Naive thymus-derived CD8-positive, alpha-beta T cell (primary cell): ENCODE measurements around the gene VPS50. TPM values are rescaled to one million over a fixed set of nuclear protein-coding genes. Genes with fewer than 3 reads are reported as not detected.

Source experiments
- ATAC-seq, 2 donors: fragments of 150-1000 bp; cut with Tn5 transposase in 1 of 2; sonication (Bioruptor Pico), chemical (Tn5 transposase) in 1 of 2; 1 replicate in 1 of 2; 2 replicates in 1 of 2; pipeline ENCODE4 v1.10.0; 2021; ENCODE audit warnings: mild to moderate bottlenecking in 2 of 2, moderate library complexity in 2 of 2
- POLR2A ChIA-PET: fragments of 350-600 bp; sonication (Branson Sonifier 250); formaldehyde crosslinking; loops from one replicate; lab custom pipeline; 2021; ENCODE audit warnings: antibody characterized with exemption; lab: Charles Lee
- DNase-seq, 10 donors: peaks; one replicate each; pipeline versions ENCODE4 v3.0.0 to v3.0.0-alpha.2; 2020 to 2022
- H3K27ac Mint-ChIP-seq, 10 donors: one replicate each; pipeline ENCODE4 v1.8.0; 2020 to 2022; ENCODE audit warnings: mild to moderate bottlenecking in 10 of 10, mixed read lengths in 10 of 10, moderate library complexity in 4 of 10, inconsistent platforms in 1 of 10
- H3K27me3 Mint-ChIP-seq, 5 donors: one replicate each; pipeline ENCODE4 v1.8.0; 2021 to 2022; ENCODE audit warnings: mixed read lengths in 5 of 5
- H3K36me3 Mint-ChIP-seq, 3 donors: one replicate each; pipeline ENCODE4 v1.8.0; 2020 to 2022; ENCODE audit warnings: mixed read lengths in 3 of 3, mild to moderate bottlenecking in 2 of 3, inconsistent platforms in 1 of 3
- H3K4me1 Mint-ChIP-seq, 4 donors: one replicate each; pipeline ENCODE4 v1.8.0; 2021 to 2022; ENCODE audit warnings: mixed read lengths in 4 of 4
- H3K4me3 Mint-ChIP-seq, 10 donors: one replicate each; pipeline ENCODE4 v1.8.0; 2020 to 2022; ENCODE audit warnings: mild to moderate bottlenecking in 10 of 10, mixed read lengths in 10 of 10, moderate library complexity in 6 of 10, inconsistent platforms in 1 of 10
- H3K9me3 Mint-ChIP-seq, 9 donors: one replicate each; pipeline ENCODE4 v1.8.0; 2020 to 2022; ENCODE audit warnings: mixed read lengths in 9 of 9, mild to moderate bottlenecking in 3 of 9, inconsistent platforms in 1 of 9, moderate library complexity in 1 of 9
- polyA plus RNA-seq, 3 donors: library from polyadenylated mRNA; unstranded; fragments of 300-500 nt; fragmentation: Illumina TruSeq; gene quantifications; one replicate each; pipeline ENCODE4 v1.2.3, GENCODE V29; 2021
- total RNA-seq, 8 experiments: library from RNA in 2 of 8; stranded (reverse) in 2 of 8; gene quantifications; one replicate each; pipeline ENCODE4 v1.2.3 and lab custom pipeline; 2021 to 2026

Gene VPS50
- total and polyA plus RNA-seq, 5 experiments from 2014 or later = 13.3 to 37.4 (median 15.1) TPM

GRCh38 chr7:93218997-93219827, 13.0 kb upstream of the VPS50 start:
- Mint-ChIP-seq H3K4me3 (no peak overlapping the region), H3K27ac (no peak overlapping the region), H3K27me3 (peaks cover 14 to 24% (median 21%) of the 10 kb centered on the region in 5 donors), H3K9me3 (no peaks in the 10 kb centered on the region), H3K4me1 (no peaks in the 10 kb centered on the region), H3K36me3 (no peaks in the 10 kb centered on the region)
- no peak for ATAC-seq
- POLR2A ChIA-PET = no interaction called here
- no peak for DNase-seq

DNA sequence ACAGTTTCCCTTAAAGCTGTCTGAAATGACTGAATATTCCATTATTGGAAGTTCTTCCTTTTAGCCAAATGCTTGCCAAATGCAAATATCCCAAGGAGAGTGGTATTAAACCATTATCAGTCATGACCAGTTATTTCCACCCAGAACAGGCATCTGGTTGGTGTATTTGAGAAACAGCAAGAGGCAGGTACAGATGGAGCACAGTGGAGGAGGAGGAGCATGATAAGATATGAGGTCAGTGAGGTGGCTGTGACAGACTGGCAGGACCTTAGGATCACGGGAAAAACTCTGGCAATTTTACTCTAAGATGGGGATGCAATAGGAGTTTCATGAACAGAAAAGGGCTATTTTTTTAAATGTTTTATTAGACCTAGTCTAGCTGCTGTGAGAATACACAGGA, 12.3 kb upstream of the VPS50 start:
- no peaks in the 10 kb centered on the region for H3K4me1 Mint-ChIP-seq
- POLR2A ChIA-PET = no interaction called here

GRCh38 chr7:93226310-93226709, 5.9 kb upstream of the VPS50 start, which contains the start of gene HEPACAM2:
Gene HEPACAM2 (minus strand): TSS chr7:93226469.
- H3K27me3 Mint-ChIP-seq = peaks cover 0 to 3% (median 0%) of the 10 kb centered on the region in 5 donors
- no peaks in the 10 kb centered on the region for H3K9me3 Mint-ChIP-seq
- DNase-seq = no peak
- H3K4me3 Mint-ChIP-seq = no peak within 1 kb of the TSS
- POLR2A ChIA-PET = no interaction called here
- H3K27ac Mint-ChIP-seq = no peak within 1 kb of the TSS
- H3K4me1 Mint-ChIP-seq = peaks cover 1 to 14% (median 8%) of the 10 kb centered on the region in 4 donors
- no peaks in the 10 kb centered on the region for H3K36me3 Mint-ChIP-seq
- ATAC-seq = no peak

More for the DNA sequence above, 12.3 kb upstream of the VPS50 start:
- no peaks in the 10 kb centered on the region for H3K9me3 Mint-ChIP-seq
- H3K27ac Mint-ChIP-seq = no peak overlapping the region
- no peak for ATAC-seq
- no peaks in the 10 kb centered on the region for H3K36me3 Mint-ChIP-seq
- no peak overlapping the region for H3K4me3 Mint-ChIP-seq
- no peak for DNase-seq
- peaks cover 8 to 19% (median 15%) of the 10 kb centered on the region in 5 donors for H3K27me3 Mint-ChIP-seq

DNA sequence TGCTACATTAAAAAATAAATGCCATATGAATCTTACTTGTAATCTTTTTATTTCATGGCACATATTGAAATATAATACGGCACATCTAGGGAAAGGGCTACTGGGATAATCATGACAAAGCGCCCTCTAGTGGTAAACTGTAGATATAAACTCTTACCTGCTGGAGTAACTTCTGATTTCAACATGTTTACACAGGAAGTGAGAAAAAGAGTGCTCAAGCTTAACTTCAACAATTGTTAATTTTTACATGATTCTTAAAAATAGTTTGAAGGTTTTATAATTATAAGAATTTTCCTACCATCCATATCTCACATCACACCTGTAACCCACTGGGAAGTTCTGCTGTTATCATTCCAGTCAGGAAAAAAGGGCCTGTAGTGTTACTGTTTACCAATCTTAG, 3.9 kb upstream of the VPS50 start:
- Mint-ChIP-seq H3K4me1 (peaks cover 7 to 26% (median 19%) of the 10 kb centered on the region in 4 donors), H3K36me3 (no peaks in the 10 kb centered on the region), H3K4me3 (peak overlapping the region in 1 of 10 donors; percentile 44), H3K27me3 (peaks cover 0 to 3% (median 0%) of the 10 kb centered on the region in 5 donors), H3K9me3 (no peaks in the 10 kb centered on the region), H3K27ac (peak overlapping the region in 8 of 10 donors; percentile 17 to 84 (median 70))
- POLR2A ChIA-PET = interaction anchor here (1.5 kb wide), 1 partner anchor 110 kb away, joined by 7 read pairs; the partner anchor contains the start of gene SAMD9
- DNase-seq (peak in 5 of 10 donors; percentile 27 to 78 (median 68)), ATAC-seq (no peak)

- peak overlapping the region; percentile 96 to 100 (median 98) for H3K27ac Mint-ChIP-seq
- POLR2A ChIA-PET = interaction anchor here (1.1 to 1.4 kb wide), 3 partner anchors 80 to 783 kb away, joined by 3 to 5 read pairs (median 3); partner anchors contain the start of gene SAMD9
- H3K4me1 Mint-ChIP-seq = peaks cover 7 to 26% (median 22%) of the 10 kb centered on the region in 4 donors
- ATAC-seq (no peak), DNase-seq (no peak)
- H3K4me3 Mint-ChIP-seq = peak overlapping the region; percentile 94 to 99 (median 98)
- H3K36me3 Mint-ChIP-seq = no peaks in the 10 kb centered on the region
- no peaks in the 10 kb centered on the region for H3K9me3 Mint-ChIP-seq
- H3K27me3 Mint-ChIP-seq = no peaks in the 10 kb centered on the region
Observed at GRCh38 chr7:93231259-93231658, 907 bp upstream of the VPS50 start.

- peak in 1 of 10 donors; percentile 1 for DNase-seq
- peak overlapping the region; percentile 94 to 99 (median 98) for H3K4me3 Mint-ChIP-seq
- POLR2A ChIA-PET = interaction anchor here (0.8 to 1.4 kb wide), 6 partner anchors 9 to 1277 kb away, joined by 3 to 5 read pairs (median 3); partner anchors contain the start of genes CASD1 and RBM48
- H3K27ac Mint-ChIP-seq = peak overlapping the region; percentile 96 to 100 (median 98)
- H3K27me3 Mint-ChIP-seq = no peaks in the 10 kb centered on the region
- H3K9me3 Mint-ChIP-seq = no peaks in the 10 kb centered on the region
- no peak for ATAC-seq
- peaks cover 7 to 26% (median 22%) of the 10 kb centered on the region in 4 donors for H3K4me1 Mint-ChIP-seq
- H3K36me3 Mint-ChIP-seq = no peaks in the 10 kb centered on the region
Observed at GRCh38 chr7:93232673-93233018, 480 bp downstream of the VPS50 start.

DNA sequence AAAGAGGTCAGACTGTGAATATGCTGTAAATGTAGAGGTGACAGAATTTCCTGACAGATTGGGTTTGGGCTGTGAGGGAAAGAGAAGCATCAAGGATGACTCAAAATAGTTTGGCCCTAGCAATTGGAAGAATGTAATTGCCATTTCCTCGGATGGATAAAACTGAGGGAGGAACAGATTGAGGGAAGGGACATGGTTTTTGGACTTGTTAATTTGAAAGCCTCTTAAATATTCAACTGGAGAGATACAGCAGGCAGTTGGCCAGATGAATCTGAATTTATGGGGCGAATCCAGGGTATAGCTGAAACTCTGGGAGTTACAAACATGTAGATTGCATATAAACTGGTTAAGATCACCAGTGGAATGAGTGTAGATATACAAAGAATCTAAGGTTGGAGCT, 3.4 kb downstream of the VPS50 start:
- H3K36me3 Mint-ChIP-seq = peaks cover 0 to 8% (median 0%) of the 10 kb centered on the region in 3 donors
- H3K4me1 Mint-ChIP-seq = peaks cover 10 to 18% (median 14%) of the 10 kb centered on the region in 4 donors
- no peaks in the 10 kb centered on the region for H3K27me3 Mint-ChIP-seq
- DNase-seq = no peak
- H3K4me3 Mint-ChIP-seq = no peak overlapping the region
- POLR2A ChIA-PET = no interaction called here
- ATAC-seq = no peak
- H3K9me3 Mint-ChIP-seq = no peaks in the 10 kb centered on the region
- H3K27ac Mint-ChIP-seq = no peak overlapping the region

DNA sequence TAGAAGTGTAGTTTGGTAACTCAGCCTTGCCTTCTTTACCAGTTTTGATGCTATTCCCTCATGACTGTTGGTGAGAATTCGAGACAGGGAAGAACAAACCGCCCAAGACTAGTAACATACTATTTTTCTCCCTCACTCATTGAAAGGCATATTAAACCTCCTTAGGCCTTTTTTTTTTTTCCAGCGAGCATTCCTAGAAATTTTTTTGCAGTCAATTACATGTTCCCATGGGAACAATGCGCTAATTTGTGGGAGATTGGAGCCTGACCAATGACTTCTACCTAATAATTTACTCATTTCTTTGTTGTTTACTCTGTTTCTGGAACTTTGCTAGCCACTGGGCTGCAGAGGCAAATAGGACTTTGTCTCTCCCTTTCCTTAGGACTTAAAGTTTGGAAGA, 6.0 kb downstream of the VPS50 start:
- Mint-ChIP-seq H3K27ac (no peak overlapping the region), H3K9me3 (no peaks in the 10 kb centered on the region), H3K4me3 (no peak overlapping the region), H3K4me1 (peaks cover 0 to 6% (median 4%) of the 10 kb centered on the region in 4 donors), H3K36me3 (peaks cover 0 to 20% (median 0%) of the 10 kb centered on the region in 3 donors), H3K27me3 (no peaks in the 10 kb centered on the region)
- POLR2A ChIA-PET = no interaction called here
- no peak for DNase-seq
- ATAC-seq = no peak

DNA sequence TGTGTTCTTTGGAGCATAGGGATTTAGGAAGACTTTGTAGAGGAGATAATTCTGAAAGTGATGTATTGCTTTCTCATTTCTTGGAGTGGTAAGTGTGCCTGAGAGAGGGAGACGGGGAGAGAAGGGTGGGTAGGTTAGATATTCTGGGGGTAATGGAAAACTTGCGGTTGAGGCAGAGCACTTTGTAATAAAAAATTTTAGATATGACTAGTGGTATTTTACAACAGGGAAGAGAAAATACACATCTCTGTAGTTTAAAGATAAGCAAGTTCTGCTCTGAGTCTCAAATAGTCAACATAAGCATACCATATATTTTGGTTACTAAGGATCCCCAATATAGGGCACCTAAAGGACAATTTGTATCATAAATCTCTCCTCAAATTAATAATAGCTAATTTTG, 6.6 kb downstream of the VPS50 start:
- POLR2A ChIA-PET = no interaction called here

GRCh38 chr7:93239824-93240223, 7.7 kb downstream of the VPS50 start:
- no peaks in the 10 kb centered on the region for H3K9me3 Mint-ChIP-seq
- DNase-seq = no peak
- no peak overlapping the region for H3K4me3 Mint-ChIP-seq
- peaks cover 0 to 5% (median 3%) of the 10 kb centered on the region in 4 donors for H3K4me1 Mint-ChIP-seq
- H3K36me3 Mint-ChIP-seq = peaks cover 0 to 20% (median 0%) of the 10 kb centered on the region in 3 donors
- POLR2A ChIA-PET = no interaction called here
- no peak for ATAC-seq
- H3K27ac Mint-ChIP-seq = no peak overlapping the region
- H3K27me3 Mint-ChIP-seq = no peaks in the 10 kb centered on the region

More for the DNA sequence above, 6.6 kb downstream of the VPS50 start:
- ATAC-seq = no peak
- Mint-ChIP-seq H3K4me1 (peaks cover 0 to 5% (median 2%) of the 10 kb centered on the region in 4 donors), H3K27ac (peak overlapping the region in 1 of 10 donors; percentile 34), H3K4me3 (no peak overlapping the region), H3K27me3 (no peaks in the 10 kb centered on the region), H3K36me3 (peaks cover 0 to 20% (median 0%) of the 10 kb centered on the region in 3 donors), H3K9me3 (no peaks in the 10 kb centered on the region)
- DNase-seq = no peak

GRCh38 chr7:93242106-93242505, 9.9 kb downstream of the VPS50 start:
- Mint-ChIP-seq H3K27me3 (no peaks in the 10 kb centered on the region), H3K36me3 (peaks cover 0 to 20% (median 0%) of the 10 kb centered on the region in 3 donors), H3K9me3 (no peaks in the 10 kb centered on the region), H3K27ac (no peak overlapping the region), H3K4me3 (no peak overlapping the region), H3K4me1 (peaks cover 8 to 14% (median 9%) of the 10 kb centered on the region in 4 donors)
- ATAC-seq = no peak
- POLR2A ChIA-PET = interaction anchor here (1.6 kb wide), 1 partner anchor 10 kb away, joined by 5 read pairs; the partner anchor contains the start of gene VPS50
- DNase-seq = no peak

DNA sequence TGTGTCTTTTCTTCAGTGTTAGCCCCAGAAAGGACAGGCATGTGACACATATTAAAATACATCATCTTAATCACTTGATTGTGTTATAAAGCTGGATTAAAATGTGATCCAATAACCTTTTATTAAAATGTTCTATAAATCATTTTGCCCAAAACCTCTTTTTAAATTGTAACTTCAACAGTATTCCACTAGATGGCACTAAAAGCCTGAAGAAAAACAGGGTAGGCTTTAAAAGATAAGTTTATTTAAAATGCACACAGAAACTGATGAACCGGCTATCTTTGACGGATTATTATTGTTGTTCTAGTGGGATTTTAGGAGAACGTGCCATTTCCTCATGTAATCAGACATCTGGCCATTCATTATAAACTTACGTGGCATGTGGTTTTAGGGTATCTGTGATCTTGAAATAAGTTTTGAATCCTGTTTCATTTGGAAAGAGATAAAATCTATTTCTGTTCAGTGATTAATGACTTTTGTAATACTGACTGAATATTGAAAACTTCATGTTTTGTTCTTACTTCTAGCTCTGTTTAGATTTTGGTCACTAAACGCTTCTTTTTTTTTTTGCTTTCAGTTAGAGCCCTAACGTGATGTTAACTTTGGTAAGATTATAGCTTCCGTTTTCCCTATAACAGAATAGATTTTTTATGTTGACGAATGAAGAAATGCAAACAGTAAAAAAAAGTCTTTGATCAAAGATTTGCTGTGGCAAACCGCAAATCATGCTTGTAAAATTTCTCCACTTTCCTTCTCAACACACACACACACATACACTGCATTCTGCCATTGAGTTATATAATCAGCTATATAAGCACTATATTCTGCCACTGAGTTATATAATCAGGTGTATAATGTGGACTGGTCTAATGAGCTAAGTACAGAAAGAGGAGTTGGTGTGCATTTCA, 13.6 kb downstream of the VPS50 start:
- Mint-ChIP-seq H3K27ac (peak overlapping the region in 2 of 10 donors; percentile 22 to 24), H3K4me1 (peaks cover 8 to 25% (median 15%) of the 10 kb centered on the region in 4 donors), H3K9me3 (no peaks in the 10 kb centered on the region), H3K36me3 (peaks cover 0 to 13% (median 4%) of the 10 kb centered on the region in 3 donors), H3K4me3 (peak overlapping the region in 7 of 10 donors; percentile 1 to 59 (median 43)), H3K27me3 (no peaks in the 10 kb centered on the region)
- POLR2A ChIA-PET = interaction anchor here (0.6 kb wide), 1 partner anchor 184 kb away, joined by 5 read pairs; no protein-coding TSS in a partner anchor
- ATAC-seq (no peak), DNase-seq (peak in 3 of 10 donors; percentile 49 to 52 (median 49))
